ENCODE measurements around the gene PYGO1.
A peak's percentile ranks its signal among the peaks of the same experiment; 100 is the strongest.
"Not testable (repeated sequence)": the region's sequence is repeated elsewhere in the genome, so short reads cannot be mapped to it uniquely, and the experiment has no call there.

PYGO1 gene

DNA sequence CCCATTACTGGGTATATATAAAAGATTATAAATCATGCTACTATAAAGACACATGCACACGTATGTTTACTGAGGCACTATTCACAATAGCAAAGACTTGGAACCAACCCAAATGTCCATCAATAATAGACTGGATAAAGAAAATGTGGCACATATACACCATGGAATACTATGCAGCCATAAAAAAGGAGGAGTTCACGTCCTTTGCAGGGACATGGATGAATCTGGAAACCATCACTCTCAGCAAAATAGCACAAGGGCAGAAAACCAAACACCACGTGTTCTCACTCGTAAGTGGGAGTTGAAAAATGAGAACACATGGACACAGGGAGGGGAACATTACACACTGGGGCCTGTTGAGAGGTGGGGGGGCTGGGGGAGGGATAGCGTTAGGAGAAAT lies 82.7 kb downstream of the PYGO1 start:
- DNase-seq (ENCODE audit: low spot score) = not testable (repeated sequence)

DNA sequence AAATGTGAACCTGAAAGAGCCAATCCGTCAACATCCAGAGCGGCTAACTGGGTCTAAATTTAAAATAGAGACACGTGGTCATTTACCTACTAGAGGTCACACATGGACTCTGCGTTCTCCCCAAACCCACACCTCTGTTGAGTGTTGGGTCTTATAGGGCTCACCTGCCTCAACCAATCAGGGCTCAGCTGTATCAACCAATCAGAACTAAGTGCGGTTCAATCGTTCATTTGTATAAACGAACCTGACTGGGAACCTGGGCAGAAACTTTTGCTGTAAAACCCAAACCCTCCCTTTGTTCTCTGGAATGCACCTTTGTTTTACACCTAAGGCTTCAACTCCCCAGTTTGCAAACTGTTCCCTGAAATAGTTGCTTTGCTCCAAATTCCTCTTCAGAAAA lies 89.0 kb downstream of the PYGO1 start:
- DNase-seq (ENCODE audit: low spot score) = no peak

- DNase-seq (ENCODE audit: low spot score) = peak; percentile 80
Measured at GRCh38 chr15:55498109-55498938, 89.8 kb downstream of the PYGO1 start.

DNA sequence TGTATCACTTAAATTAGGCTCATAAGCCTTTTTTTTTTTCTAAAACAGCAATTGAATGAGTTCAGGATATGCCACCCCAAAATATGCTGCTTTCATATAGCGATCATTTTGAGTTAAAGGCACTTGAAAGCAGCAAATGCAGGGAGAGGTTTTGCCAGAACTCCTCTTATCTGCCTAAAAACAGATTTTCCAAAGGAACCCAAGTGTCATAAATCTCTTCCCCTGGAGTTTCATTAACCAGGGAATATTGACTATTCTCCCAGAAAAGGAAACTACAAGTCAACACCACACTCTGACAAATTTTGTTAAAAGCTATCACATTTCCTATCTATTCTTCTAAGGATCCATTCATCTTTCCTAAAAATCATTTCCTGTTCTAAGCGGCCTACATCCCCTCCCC lies 91.4 kb downstream of the PYGO1 start:
- no peak for DNase-seq (ENCODE audit: low spot score)

DNA sequence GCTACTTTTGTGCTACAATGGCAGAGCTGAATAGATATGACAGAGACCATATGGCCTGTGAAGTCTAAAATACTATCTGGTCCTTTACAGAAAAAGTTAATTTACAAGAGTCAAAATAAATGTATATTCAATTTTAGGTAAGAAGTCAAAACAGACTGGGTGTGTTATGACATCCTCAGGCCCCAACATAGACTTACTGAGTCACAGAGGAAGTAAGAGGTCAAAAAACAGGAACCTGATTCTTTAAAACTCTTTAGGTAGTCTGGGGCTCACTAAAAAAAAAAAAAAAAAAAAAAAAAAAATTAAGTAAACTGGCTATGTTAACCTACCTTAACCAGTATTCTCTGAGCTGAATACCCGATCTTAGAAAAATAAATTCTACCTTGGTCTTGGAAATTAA lies 93.2 kb downstream of the PYGO1 start:
- DNase-seq (ENCODE audit: low spot score) = peak; percentile 20

- DNase-seq (ENCODE audit: low spot score) = peak; percentile 28
Measured at GRCh38 chr15:55488952-55489600, 99.1 kb downstream of the PYGO1 start.

Measured in kidney capillary endothelial cell (primary cell).